ENCODE data around the gene SDC1.

SDC1 gene

DNA sequence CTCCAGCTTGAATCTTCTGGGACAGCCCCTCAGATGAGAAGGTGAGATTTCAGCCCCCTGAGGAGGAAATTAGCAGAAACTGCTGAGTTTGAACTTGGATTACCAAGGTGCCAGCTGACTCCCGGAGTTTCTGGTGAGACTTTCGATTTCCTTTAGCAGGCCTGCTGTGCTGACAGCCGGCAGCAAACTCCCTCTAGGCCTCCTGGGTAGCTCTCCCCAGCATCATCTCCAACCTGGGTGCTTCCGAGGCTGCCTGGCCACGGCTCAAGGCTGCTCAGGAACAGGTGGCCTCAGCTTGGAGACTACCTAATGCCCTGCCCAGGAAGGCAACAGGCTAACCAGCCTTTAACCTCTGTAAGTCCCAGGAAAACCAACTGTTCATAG, 16.5 kb downstream of the SDC1 start:
- TF ChIP-seq, protein P1, sequence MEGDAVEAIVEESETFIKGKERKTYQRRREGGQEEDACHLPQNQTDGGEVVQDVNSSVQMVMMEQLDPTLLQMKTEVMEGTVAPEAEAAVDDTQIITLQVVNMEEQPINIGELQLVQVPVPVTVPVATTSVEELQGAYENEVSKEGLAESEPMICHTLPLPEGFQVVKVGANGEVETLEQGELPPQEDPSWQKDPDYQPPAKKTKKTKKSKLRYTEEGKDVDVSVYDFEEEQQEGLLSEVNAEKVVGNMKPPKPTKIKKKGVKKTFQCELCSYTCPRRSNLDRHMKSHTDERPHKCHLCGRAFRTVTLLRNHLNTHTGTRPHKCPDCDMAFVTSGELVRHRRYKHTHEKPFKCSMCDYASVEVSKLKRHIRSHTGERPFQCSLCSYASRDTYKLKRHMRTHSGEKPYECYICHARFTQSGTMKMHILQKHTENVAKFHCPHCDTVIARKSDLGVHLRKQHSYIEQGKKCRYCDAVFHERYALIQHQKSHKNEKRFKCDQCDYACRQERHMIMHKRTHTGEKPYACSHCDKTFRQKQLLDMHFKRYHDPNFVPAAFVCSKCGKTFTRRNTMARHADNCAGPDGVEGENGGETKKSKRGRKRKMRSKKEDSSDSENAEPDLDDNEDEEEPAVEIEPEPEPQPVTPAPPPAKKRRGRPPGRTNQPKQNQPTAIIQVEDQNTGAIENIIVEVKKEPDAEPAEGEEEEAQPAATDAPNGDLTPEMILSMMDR (IDR thresholded peaks at IDR 0.05; ENCODE audit: low read depth, low read length, missing control alignments) = no peak
- no peak for DNase-seq (ENCODE audit: extremely low read depth, low read depth)
- no peak overlapping the region for H3K4me3 ChIP-seq (replicated peaks; ENCODE audit: low read depth, low read length)

DNA sequence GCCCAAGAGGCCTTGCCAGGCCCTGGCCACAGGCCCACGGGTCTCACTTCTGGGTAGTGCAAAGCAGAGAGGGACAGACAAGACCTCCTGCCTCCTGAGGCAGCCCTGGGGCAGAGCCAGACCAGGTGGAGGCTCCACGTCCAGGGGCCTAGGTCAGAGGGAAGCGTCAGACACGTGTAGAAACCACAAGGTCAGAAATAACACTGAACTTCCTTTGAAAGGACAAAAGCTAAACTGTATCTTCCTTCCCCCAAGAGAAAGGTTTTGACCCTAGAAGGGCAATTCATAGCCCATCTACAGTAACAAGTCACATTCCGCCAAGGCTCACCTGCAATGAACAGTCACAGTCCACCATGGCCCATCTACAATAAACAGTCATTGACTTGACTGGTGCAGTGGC, 17.9 kb downstream of the SDC1 start:
- TF ChIP-seq, protein P1 (IDR thresholded peaks at IDR 0.05; ENCODE audit: low read depth, low read length, missing control alignments) = no peak
- DNase-seq (ENCODE audit: extremely low read depth, low read depth) = no peak
- no peak overlapping the region for H3K4me3 ChIP-seq (replicated peaks; ENCODE audit: low read depth, low read length)

DNA sequence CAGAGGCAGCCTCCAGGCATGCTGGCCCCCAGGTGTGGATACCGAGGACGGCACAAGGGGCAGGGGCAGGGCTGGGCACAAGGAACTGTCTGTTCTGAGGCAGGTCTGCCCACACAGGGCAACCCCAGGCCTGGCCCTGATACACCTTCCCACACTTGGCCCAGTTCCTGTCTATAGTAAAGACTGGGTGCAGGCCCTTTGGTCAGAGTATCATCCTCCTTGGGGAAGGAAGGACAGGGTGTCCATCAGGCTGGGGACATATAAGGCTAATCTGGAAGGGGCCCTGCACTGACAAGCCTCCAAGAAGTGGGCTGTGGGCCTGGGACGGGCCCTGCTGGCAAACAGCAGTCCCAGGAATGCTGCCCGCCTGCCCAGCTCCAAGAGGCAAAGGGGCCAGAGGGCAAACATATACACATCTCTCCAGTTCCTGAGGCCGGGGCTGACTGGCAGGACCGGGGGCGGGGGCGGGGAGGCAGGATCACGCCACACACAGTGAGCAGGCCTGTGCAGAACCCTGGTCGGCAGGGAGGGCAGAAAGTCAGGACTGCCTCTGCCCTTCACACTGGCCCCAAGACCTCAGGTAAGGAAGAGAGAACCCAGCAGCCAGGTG, 18.9 kb downstream of the SDC1 start:
- H3K4me3 ChIP-seq (replicated peaks; ENCODE audit: low read depth, low read length) = no peak overlapping the region
- TF ChIP-seq, protein P1 (IDR thresholded peaks at IDR 0.05; ENCODE audit: low read depth, low read length, missing control alignments) = no peak
- no peak for DNase-seq (ENCODE audit: extremely low read depth, low read depth)

DNA sequence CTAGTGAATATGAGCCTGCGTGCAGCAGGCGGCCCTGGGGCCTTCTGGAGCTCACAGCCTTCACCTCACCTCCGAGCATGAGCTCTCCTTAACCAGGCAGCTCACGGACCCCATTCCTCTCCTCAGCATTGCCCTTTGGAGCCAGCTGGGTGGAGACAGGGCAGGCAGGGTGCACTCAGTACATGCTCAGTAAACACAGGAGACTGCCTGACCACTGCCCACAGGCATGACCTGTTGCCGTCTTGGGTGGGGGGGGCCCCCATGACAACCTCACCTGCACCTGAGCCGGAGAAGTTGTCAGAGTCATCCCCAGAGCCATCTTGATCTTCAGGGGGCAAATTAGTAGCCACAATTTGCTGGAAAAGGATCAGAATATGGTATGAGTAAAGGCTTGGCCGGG, 19.9 kb downstream of the SDC1 start:
- DNase-seq (ENCODE audit: extremely low read depth, low read depth) = no peak
- TF ChIP-seq, protein P1 (IDR thresholded peaks at IDR 0.05; ENCODE audit: low read depth, low read length, missing control alignments) = no peak
- H3K4me3 ChIP-seq (replicated peaks; ENCODE audit: low read depth, low read length) = no peak overlapping the region

DNA sequence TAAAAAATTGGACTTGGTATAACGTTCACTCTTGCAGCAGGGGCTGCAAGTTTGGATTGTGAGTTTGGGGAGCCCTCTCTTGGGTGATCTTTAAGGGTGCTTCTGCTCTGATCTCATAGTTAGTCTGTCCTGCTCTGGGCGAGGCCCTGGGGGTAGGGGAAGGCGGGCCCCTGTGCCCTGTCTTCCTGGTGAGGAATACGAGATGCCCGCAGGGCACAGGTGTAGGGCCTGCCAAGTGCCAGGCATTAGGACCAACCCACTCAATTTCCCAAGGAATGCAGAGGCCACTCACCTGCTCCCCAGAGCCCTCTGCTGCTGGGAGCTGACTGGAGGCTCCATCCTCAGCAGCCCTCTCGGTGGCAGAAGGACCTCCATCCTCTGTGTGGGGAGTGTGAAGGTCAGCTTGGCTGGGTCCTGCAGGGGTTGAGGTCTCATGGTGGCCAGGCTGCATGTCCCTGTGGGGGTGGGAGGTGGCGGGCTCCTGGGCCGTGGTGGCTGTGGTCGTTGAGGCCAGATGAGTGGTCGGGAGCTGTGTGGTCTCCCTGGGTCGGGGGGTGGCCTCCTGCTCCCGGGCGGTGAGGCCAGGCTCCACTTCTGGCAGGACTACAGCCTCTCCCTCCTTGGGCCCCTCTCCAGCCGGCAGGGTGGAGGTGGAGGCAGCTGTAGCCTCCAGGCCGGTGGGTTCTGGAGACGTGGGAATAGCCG, 21.3 kb downstream of the SDC1 start:
- no peak for DNase-seq (ENCODE audit: extremely low read depth, low read depth)
- no peak overlapping the region for H3K4me3 ChIP-seq (replicated peaks; ENCODE audit: low read depth, low read length)
- TF ChIP-seq, protein P1 (IDR thresholded peaks at IDR 0.05; ENCODE audit: low read depth, low read length, missing control alignments) = no peak

DNA sequence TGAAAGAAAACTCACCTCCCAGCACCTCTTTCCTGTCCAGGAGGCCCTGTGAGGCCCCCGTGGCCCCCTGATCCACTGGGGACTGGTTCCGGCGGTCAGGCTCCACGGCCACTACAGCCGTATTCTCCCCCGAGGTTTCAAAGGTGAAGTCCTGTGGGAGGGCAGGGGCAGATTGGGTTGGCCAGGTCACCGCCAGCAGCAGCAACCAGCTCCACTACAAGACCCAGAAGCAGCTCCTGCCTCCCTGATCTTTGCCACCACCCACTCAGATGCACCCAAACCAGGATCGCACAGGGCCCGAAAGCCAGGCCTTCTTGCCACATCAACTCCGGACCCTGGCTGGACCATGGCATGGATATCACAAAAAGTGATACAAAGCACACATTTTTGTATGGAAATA, 21.9 kb downstream of the SDC1 start:
- no peak for DNase-seq (ENCODE audit: extremely low read depth, low read depth)
- TF ChIP-seq, protein P1 (IDR thresholded peaks at IDR 0.05; ENCODE audit: low read depth, low read length, missing control alignments) = no peak

More for the DNA sequence above, 21.9 kb downstream of the SDC1 start:
- H3K4me3 ChIP-seq (replicated peaks; ENCODE audit: low read depth, low read length) = no peak overlapping the region
